GM21447 (cell line): ENCODE results near the gene CRELD1.
"Not testable (repeated sequence)": the region's sequence is repeated elsewhere in the genome, so short reads cannot be mapped to it uniquely, and the experiment has no call there.

Experiments
- ATAC-seq: cut with Tn5 transposase; IDR thresholded peaks from one replicate; pipeline ENCODE4 v1.9.1; 2021; ENCODE audit not compliant: unreplicated experiment

The CRELD1 gene

GRCh38 chr3:9933561-9934234 is at the start of gene CRELD1:
CRELD1 (plus strand) TSS chr3:9933834; CDS start chr3:9934439, 605 bp downstream.
- ATAC-seq = peak; percentile 87

- ATAC-seq = no peak
These were observed 49.0 kb upstream of the CRELD1 start for GRCh38 chr3:9884555-9885165.

GRCh38 chr3:9886328-9886727 is 47.3 kb upstream of the CRELD1 start:
- no peak for ATAC-seq

GRCh38 chr3:9887480-9887879 is 46.2 kb upstream of the CRELD1 start:
- ATAC-seq = no peak

GRCh38 chr3:9888540-9888939 is 45.1 kb upstream of the CRELD1 start:
- no peak for ATAC-seq

- no peak for ATAC-seq
These were observed 44.2 kb upstream of the CRELD1 start for GRCh38 chr3:9889405-9889804.

- ATAC-seq = peak; percentile 82
These were observed 43.2 kb upstream of the CRELD1 start, which contains the start of gene JAGN1 for GRCh38 chr3:9890249-9891071. JAGN1 (plus strand) TSS chr3:9890610; CDS start chr3:9890723, 113 bp downstream.

GRCh38 chr3:9891072-9891622 is 42.5 kb upstream of the CRELD1 start:
- no peak for ATAC-seq

- ATAC-seq = no peak
These were observed 39.9 kb upstream of the CRELD1 start for GRCh38 chr3:9893739-9894138.

GRCh38 chr3:9895715-9896114 is 37.9 kb upstream of the CRELD1 start:
- ATAC-seq = not testable (repeated sequence)

GRCh38 chr3:9896755-9897407 is 36.8 kb upstream of the CRELD1 start:
- not testable (repeated sequence) for ATAC-seq

- ATAC-seq = peak; percentile 68
These were observed 35.9 kb upstream of the CRELD1 start for GRCh38 chr3:9897408-9898372.

GRCh38 chr3:9898467-9899241 is 35.0 kb upstream of the CRELD1 start:
- ATAC-seq = no peak

GRCh38 chr3:9899289-9899791 is 34.3 kb upstream of the CRELD1 start:
- no peak for ATAC-seq

GRCh38 chr3:9900965-9901415 is 32.6 kb upstream of the CRELD1 start:
- not testable (repeated sequence) for ATAC-seq

GRCh38 chr3:9901967-9902366 is 31.7 kb upstream of the CRELD1 start:
- no peak for ATAC-seq

- ATAC-seq = no peak
These were observed 31.0 kb upstream of the CRELD1 start, which contains the start of gene IL17RE for GRCh38 chr3:9902372-9903237. IL17RE (plus strand) TSS chr3:9902848; CDS start chr3:9902933, 85 bp downstream.

GRCh38 chr3:9903238-9903624 is 30.4 kb upstream of the CRELD1 start:
- no peak for ATAC-seq
